Measurements from ENCODE around the gene ART4. TPM values are rescaled to one million over a fixed set of nuclear protein-coding genes. Genes with fewer than 3 reads are reported as not detected.

Gene ART4
- total RNA-seq, 2 donors from 2014 or later: 0.68 to 0.82 TPM

- Histone ChIP-seq H3K4me3 (no peak overlapping the region), H3K27me3 (replicated peaks; ENCODE audit: insufficient read depth) (no peaks in the 10 kb centered on the region), H3K9me3 (no peaks in the 10 kb centered on the region), H3K27ac (peak overlapping the region; percentile 45 to 52), H3K4me1 (replicated peaks) (peaks cover 8% of the 10 kb centered on the region), H3K36me3 (no peaks in the 10 kb centered on the region)
- TF ChIP-seq, protein P1, sequence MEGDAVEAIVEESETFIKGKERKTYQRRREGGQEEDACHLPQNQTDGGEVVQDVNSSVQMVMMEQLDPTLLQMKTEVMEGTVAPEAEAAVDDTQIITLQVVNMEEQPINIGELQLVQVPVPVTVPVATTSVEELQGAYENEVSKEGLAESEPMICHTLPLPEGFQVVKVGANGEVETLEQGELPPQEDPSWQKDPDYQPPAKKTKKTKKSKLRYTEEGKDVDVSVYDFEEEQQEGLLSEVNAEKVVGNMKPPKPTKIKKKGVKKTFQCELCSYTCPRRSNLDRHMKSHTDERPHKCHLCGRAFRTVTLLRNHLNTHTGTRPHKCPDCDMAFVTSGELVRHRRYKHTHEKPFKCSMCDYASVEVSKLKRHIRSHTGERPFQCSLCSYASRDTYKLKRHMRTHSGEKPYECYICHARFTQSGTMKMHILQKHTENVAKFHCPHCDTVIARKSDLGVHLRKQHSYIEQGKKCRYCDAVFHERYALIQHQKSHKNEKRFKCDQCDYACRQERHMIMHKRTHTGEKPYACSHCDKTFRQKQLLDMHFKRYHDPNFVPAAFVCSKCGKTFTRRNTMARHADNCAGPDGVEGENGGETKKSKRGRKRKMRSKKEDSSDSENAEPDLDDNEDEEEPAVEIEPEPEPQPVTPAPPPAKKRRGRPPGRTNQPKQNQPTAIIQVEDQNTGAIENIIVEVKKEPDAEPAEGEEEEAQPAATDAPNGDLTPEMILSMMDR (IDR thresholded peaks at IDR 0.05): peak; percentile 56 to 88 (median 78)
- TF ChIP-seq POLR2AphosphoS5 (IDR thresholded peaks at IDR 0.05): peak; percentile 44
- TF ChIP-seq POLR2A (IDR thresholded peaks at IDR 0.05): no peak
- peak; percentile 40 for DNase-seq (ENCODE audit: low spot score)
- 10% methylated on average over 3 of the region's 3 CpGs for WGBS
- intact Hi-C loops (cut with DNase I): loop anchor here (1.0 to 10.0 kb wide), 5 partner anchors 47 to 429 kb away; partner anchors contain the start of gene RERG
Measured at GRCh38 chr12:14845350-14845750, 2.0 kb upstream of the ART4 start.

GRCh38 chr12:14844401-14844800 is 1.1 kb upstream of the ART4 start:
- Histone ChIP-seq H3K36me3 (no peaks in the 10 kb centered on the region), H3K27ac (no peak overlapping the region), H3K27me3 (replicated peaks; ENCODE audit: insufficient read depth) (no peaks in the 10 kb centered on the region), H3K9me3 (no peaks in the 10 kb centered on the region), H3K4me1 (replicated peaks) (peaks cover 8% of the 10 kb centered on the region), H3K4me3 (no peak overlapping the region)
- intact Hi-C loops (cut with DNase I): loop anchor here (10.0 kb wide), 2 partner anchors 310 to 430 kb away; no protein-coding TSS in a partner anchor
- no peak for DNase-seq (ENCODE audit: low spot score)
- TF ChIP-seq POLR2AphosphoS5 (IDR thresholded peaks at IDR 0.05) (no peak), POLR2A (IDR thresholded peaks at IDR 0.05) (no peak)
- TF ChIP-seq, protein P1 (IDR thresholded peaks at IDR 0.05): no peak

- no peaks in the 10 kb centered on the region for H3K36me3 ChIP-seq
- no peaks in the 10 kb centered on the region for H3K9me3 ChIP-seq
- no peak for DNase-seq (ENCODE audit: low spot score)
- WGBS: 34% methylated on average over 3 of the region's 3 CpGs
- intact Hi-C loops (cut with DNase I): loop anchor here (10.0 kb wide), 2 partner anchors 312 to 432 kb away; no protein-coding TSS in a partner anchor
- TF ChIP-seq POLR2AphosphoS5 (IDR thresholded peaks at IDR 0.05) (no peak), POLR2A (IDR thresholded peaks at IDR 0.05) (no peak)
- TF ChIP-seq, protein P1 (IDR thresholded peaks at IDR 0.05): no peak
- no peak overlapping the region for H3K4me3 ChIP-seq
- peak overlapping the region; percentile 30 to 50 for H3K27ac ChIP-seq
- peaks cover 8% of the 10 kb centered on the region for H3K4me1 ChIP-seq (replicated peaks)
- H3K27me3 ChIP-seq (replicated peaks; ENCODE audit: insufficient read depth): no peaks in the 10 kb centered on the region
Measured at GRCh38 chr12:14842315-14842714, 1.0 kb downstream of the ART4 start.

- peak overlapping the region; percentile 30 to 50 for H3K27ac ChIP-seq
- peak; percentile 78 for DNase-seq (ENCODE audit: low spot score)
- H3K36me3 ChIP-seq: no peaks in the 10 kb centered on the region
- H3K4me1 ChIP-seq (replicated peaks): peaks cover 8% of the 10 kb centered on the region
- WGBS: 27% methylated on average over 3 of the region's 3 CpGs
- peak; percentile 73 for TF ChIP-seq POLR2AphosphoS5 (IDR thresholded peaks at IDR 0.05)
- TF ChIP-seq, protein P1 (IDR thresholded peaks at IDR 0.05): no peak
- H3K9me3 ChIP-seq: no peaks in the 10 kb centered on the region
- H3K4me3 ChIP-seq: no peak overlapping the region
- no peaks in the 10 kb centered on the region for H3K27me3 ChIP-seq (replicated peaks; ENCODE audit: insufficient read depth)
- intact Hi-C loops (cut with DNase I): loop anchor here (10.0 kb wide), 2 partner anchors 313 to 433 kb away; no protein-coding TSS in a partner anchor
Measured at GRCh38 chr12:14841761-14842160, 1.6 kb downstream of the ART4 start.

- no peak for TF ChIP-seq POLR2AphosphoS5 (IDR thresholded peaks at IDR 0.05)
- no peak for TF ChIP-seq POLR2A (IDR thresholded peaks at IDR 0.05)
- TF ChIP-seq, protein P1 (IDR thresholded peaks at IDR 0.05): no peak
- WGBS: 77% methylated on average over 4 of the region's 4 CpGs
- no peak for DNase-seq (ENCODE audit: low spot score)
- H3K27me3 ChIP-seq (replicated peaks; ENCODE audit: insufficient read depth): no peaks in the 10 kb centered on the region
- H3K36me3 ChIP-seq: no peaks in the 10 kb centered on the region
- H3K9me3 ChIP-seq: no peaks in the 10 kb centered on the region
- H3K4me1 ChIP-seq (replicated peaks): peaks cover 8% of the 10 kb centered on the region
- intact Hi-C loops (cut with DNase I): loop anchor here (10.0 kb wide), 2 partner anchors 314 to 434 kb away; no protein-coding TSS in a partner anchor
- no peak overlapping the region for H3K4me3 ChIP-seq
- no peak overlapping the region for H3K27ac ChIP-seq
Measured at GRCh38 chr12:14840616-14841015, 2.7 kb downstream of the ART4 start.

Measured in prostate gland (tissue), 2 donors.